Peyer's patch (tissue), 4 donors: ENCODE results near the gene MCM7. TPM values are rescaled to one million over a fixed set of nuclear protein-coding genes. Genes with fewer than 3 reads are reported as not detected.
"Not testable (repeated sequence)": the region's sequence is repeated elsewhere in the genome, so short reads cannot be mapped to it uniquely, and the experiment has no call there.

Source experiments
- DNase-seq, 3 donors: peaks; one replicate each; pipeline ENCODE4 v3.0.0-alpha.2; 2017 to 2019
- H3K27ac ChIP-seq, 4 donors: fragments of 200-600 bp; sonication (generic); one replicate each; pipeline ENCODE4 v1.5.1; 2016 to 2019
- H3K27me3 ChIP-seq, 2 donors: fragments of 200-600 bp; sonication (generic); one replicate each; pipeline ENCODE4 v1.5.1; 2019
- H3K36me3 ChIP-seq, 3 donors: fragments of 200-600 bp; sonication (generic); one replicate each; pipeline ENCODE4 v1.5.1; 2016 to 2019
- H3K4me1 ChIP-seq, 4 donors: fragments of 200-600 bp; sonication (generic); one replicate each; pipeline ENCODE4 v1.5.1; 2016 to 2019
- H3K4me3 ChIP-seq, 4 donors: fragments of 200-600 bp; sonication (generic); 1 replicate in 3 of 4; 2 replicates in 1 of 4; pipeline ENCODE4 v1.5.1; 2016 to 2019; ENCODE audit warnings: mild to moderate bottlenecking in 1 of 4
- H3K9me3 ChIP-seq, 4 donors: fragments of 200-600 bp; sonication (generic); one replicate each; pipeline ENCODE4 v1.5.1; 2016 to 2019; ENCODE audit warnings: mild to moderate bottlenecking in 1 of 4
- CTCF ChIP-seq, 6 experiments: fragments of 450-650 bp in 4 of 6; fragments of 200-600 bp in 2 of 6; sonication (generic) in 1 of 6; IDR thresholded peaks; one replicate each; pipeline ENCODE4 v1.5.1; 2017 to 2019; ENCODE audit warnings: antibody characterized with exemption in 6 of 6, mild to moderate bottlenecking in 3 of 6, moderate library complexity in 1 of 6
- POLR2A ChIP-seq, 2 donors: fragments of 450-650 bp; IDR thresholded peaks; one replicate each; pipeline ENCODE4 v1.5.1; 2017; ENCODE audit warnings: antibody characterized with exemption in 2 of 2, mild to moderate bottlenecking in 2 of 2, moderate library complexity in 2 of 2
- total RNA-seq, 4 donors: library from RNA; depleted of rRNA; stranded (reverse); fragments of >200 nt; gene quantifications; one replicate each; pipeline ENCODE4 v1.1.0, GENCODE V29; 2016

The MCM7 gene
- total RNA-seq, 4 donors from 2014 or later: 42.4 to 139 (median 60.8) TPM

GRCh38 chr7:100130608-100131453 lies 29.6 kb upstream of the MCM7 start:
- Histone ChIP-seq H3K27ac (peak overlapping the region in 3 of 4 donors; percentile 62 to 82 (median 74)), H3K36me3 (no peaks in the 10 kb centered on the region), H3K9me3 (no peaks in the 10 kb centered on the region), H3K4me3 (peak overlapping the region in 2 of 4 donors; percentile 45 to 46), H3K4me1 (peaks cover 0 to 41% (median 5%) of the 10 kb centered on the region in 4 donors), H3K27me3 (no peaks in the 10 kb centered on the region)
- peak; percentile 83 to 93 (median 92) for DNase-seq
- TF ChIP-seq POLR2A (IDR thresholded peaks at IDR 0.05): peak; percentile 32 to 59
- peak; percentile 81 to 96 (median 91) for TF ChIP-seq CTCF (IDR thresholded peaks at IDR 0.05)

GRCh38 chr7:100130220-100130607 lies 29.0 kb upstream of the MCM7 start:
- Histone ChIP-seq H3K4me3 (peak overlapping the region in 1 of 4 donors; percentile 45), H3K27ac (peak overlapping the region in 3 of 4 donors; percentile 62 to 82 (median 74)), H3K4me1 (peaks cover 0 to 47% (median 11%) of the 10 kb centered on the region in 4 donors)
- not testable (repeated sequence) for H3K27me3 ChIP-seq, DNase-seq, H3K36me3 ChIP-seq, H3K9me3 ChIP-seq

GRCh38 chr7:100128637-100128963 lies 27.4 kb upstream of the MCM7 start:
- Histone ChIP-seq H3K27ac (peak overlapping the region in 2 of 4 donors; percentile 98 to 99), H3K4me1 (peaks cover 0 to 57% (median 11%) of the 10 kb centered on the region in 4 donors)

GRCh38 chr7:100127866-100128636 lies 26.9 kb upstream of the MCM7 start:
- peak; percentile 25 to 61 (median 57) for DNase-seq
- peak overlapping the region; percentile 97 to 99 (median 98) for H3K27ac ChIP-seq
- no peaks in the 10 kb centered on the region for H3K36me3 ChIP-seq
- peak overlapping the region; percentile 65 to 97 (median 92) for H3K4me3 ChIP-seq
- H3K9me3 ChIP-seq: no peaks in the 10 kb centered on the region
- no peak for TF ChIP-seq POLR2A (IDR thresholded peaks at IDR 0.05)
- TF ChIP-seq CTCF (IDR thresholded peaks at IDR 0.05): peak in 1 of 6 experiments; percentile 2
- no peaks in the 10 kb centered on the region for H3K27me3 ChIP-seq
- H3K4me1 ChIP-seq: peaks cover 0 to 57% (median 11%) of the 10 kb centered on the region in 4 donors

More at GRCh38 chr7:100128637-100128963, 27.4 kb upstream of the MCM7 start:
- H3K9me3 ChIP-seq: no peaks in the 10 kb centered on the region
- H3K27me3 ChIP-seq: no peaks in the 10 kb centered on the region
- no peak for TF ChIP-seq POLR2A (IDR thresholded peaks at IDR 0.05)
- no peak for TF ChIP-seq CTCF (IDR thresholded peaks at IDR 0.05)
- H3K36me3 ChIP-seq: no peaks in the 10 kb centered on the region
- no peak overlapping the region for H3K4me3 ChIP-seq
- DNase-seq: no peak

- Histone ChIP-seq H3K9me3 (no peaks in the 10 kb centered on the region), H3K4me1 (peaks cover 0 to 53% (median 11%) of the 10 kb centered on the region in 4 donors)
Measured at GRCh38 chr7:100126931-100127865, 26.0 kb upstream of the MCM7 start, which contains the start of gene MBLAC1. MBLAC1 (plus strand) TSS chr7:100126967; CDS start chr7:100127396, 429 bp downstream.

More at GRCh38 chr7:100126931-100127865, 26.0 kb upstream of the MCM7 start, which contains the start of gene MBLAC1:
- Histone ChIP-seq H3K27me3 (no peaks in the 10 kb centered on the region), H3K27ac (peak within 1 kb of the TSS; percentile 97 to 99 (median 98)), H3K36me3 (no peaks in the 10 kb centered on the region), H3K4me3 (peak within 1 kb of the TSS; percentile 65 to 97 (median 92))
- DNase-seq: peak; percentile 92 to 96 (median 93)
- TF ChIP-seq CTCF (IDR thresholded peaks at IDR 0.05): no peak
- peak; percentile 79 to 85 for TF ChIP-seq POLR2A (IDR thresholded peaks at IDR 0.05)
